ENCODE data around the gene SORBS1. TPM values are rescaled to one million over a fixed set of nuclear protein-coding genes. Genes with fewer than 3 reads are reported as not detected.

Gene SORBS1
- total and polyA plus RNA-seq, 2 experiments from 2014 or later = 0.65 to 1.2 TPM

GRCh38 chr10:95324436-95325268, 236.5 kb downstream of the SORBS1 start:
- Histone ChIP-seq H3K9me3 (ENCODE audit: low read depth) (no peaks in the 10 kb centered on the region), H3K27ac (no peak overlapping the region), H2AFZ (no peak overlapping the region), H3K4me2 (ENCODE audit: unreplicated experiment) (no peak overlapping the region), H3K4me1 (ENCODE audit: insufficient read depth) (no peaks in the 10 kb centered on the region), H3K36me3 (ENCODE audit: low read depth) (no peaks in the 10 kb centered on the region), H4K20me1 (ENCODE audit: insufficient read depth) (no peaks in the 10 kb centered on the region), H3K27me3 (replicated peaks; ENCODE audit: insufficient read depth) (no peaks in the 10 kb centered on the region), H3K9me2 (ENCODE audit: insufficient read depth) (no peaks in the 10 kb centered on the region), H3K4me3 (no peak overlapping the region), H3K9ac (no peak overlapping the region), H3K79me2 (ENCODE audit: insufficient read depth) (no peaks in the 10 kb centered on the region), H3F3A (ENCODE audit: insufficient read depth) (no peaks in the 10 kb centered on the region)
- in situ Hi-C loops (cut with MboI) = no loop called here
- WGBS, 2 experiments (ENCODE audit: low coverage in 1 of 2, low lambda C conversion rate in 2 of 2, missing lambda C conversion rate in 2 of 2) = 88% methylated on average over 11 of the region's 11 CpGs
- DNase-seq = peak; percentile 6
- TF ChIP-seq EZH2 (IDR thresholded peaks at IDR 0.05; ENCODE audit: insufficient read depth, poor library complexity, severe bottlenecking) (no peak), EZH2phosphoT487 (IDR thresholded peaks at IDR 0.05; ENCODE audit: insufficient read depth, low read depth) (no peak)

- TF ChIP-seq EZH2 (IDR thresholded peaks at IDR 0.05; ENCODE audit: insufficient read depth, poor library complexity, severe bottlenecking) = no peak
- no peak for TF ChIP-seq EZH2phosphoT487 (IDR thresholded peaks at IDR 0.05; ENCODE audit: insufficient read depth, low read depth)
- no peak overlapping the region for H3K27ac ChIP-seq
- no peaks in the 10 kb centered on the region for H3K36me3 ChIP-seq (ENCODE audit: low read depth)
- in situ Hi-C loops (cut with MboI) = no loop called here
- H2AFZ ChIP-seq = no peak overlapping the region
- no peak overlapping the region for H3K4me2 ChIP-seq (ENCODE audit: unreplicated experiment)
- no peaks in the 10 kb centered on the region for H3K27me3 ChIP-seq (replicated peaks; ENCODE audit: insufficient read depth)
- H3K9me2 ChIP-seq (ENCODE audit: insufficient read depth) = no peaks in the 10 kb centered on the region
- no peaks in the 10 kb centered on the region for H3K9me3 ChIP-seq (ENCODE audit: low read depth)
- H4K20me1 ChIP-seq (ENCODE audit: insufficient read depth) = no peaks in the 10 kb centered on the region
- H3K4me1 ChIP-seq (ENCODE audit: insufficient read depth) = no peaks in the 10 kb centered on the region
- no peak overlapping the region for H3K4me3 ChIP-seq
- no peak overlapping the region for H3K9ac ChIP-seq
- no peak for DNase-seq
- no peaks in the 10 kb centered on the region for H3K79me2 ChIP-seq (ENCODE audit: insufficient read depth)
- WGBS, 2 experiments (ENCODE audit: low coverage in 1 of 2, low lambda C conversion rate in 2 of 2, missing lambda C conversion rate in 2 of 2) = 77 to 79% methylated on average over 10 of the region's 10 CpGs
- H3F3A ChIP-seq (ENCODE audit: insufficient read depth) = no peaks in the 10 kb centered on the region
Measured at GRCh38 chr10:95321554-95322301, 239.4 kb downstream of the SORBS1 start.

- no peak overlapping the region for H3K27ac ChIP-seq
- no peaks in the 10 kb centered on the region for H3K36me3 ChIP-seq (ENCODE audit: low read depth)
- no peak overlapping the region for H2AFZ ChIP-seq
- no peaks in the 10 kb centered on the region for H3K79me2 ChIP-seq (ENCODE audit: insufficient read depth)
- in situ Hi-C loops (cut with MboI) = no loop called here
- no peak for TF ChIP-seq EZH2phosphoT487 (IDR thresholded peaks at IDR 0.05; ENCODE audit: insufficient read depth, low read depth)
- H3K9me2 ChIP-seq (ENCODE audit: insufficient read depth) = no peaks in the 10 kb centered on the region
- H3K9ac ChIP-seq = no peak overlapping the region
- no peaks in the 10 kb centered on the region for H3F3A ChIP-seq (ENCODE audit: insufficient read depth)
- no peak overlapping the region for H3K4me3 ChIP-seq
- H3K9me3 ChIP-seq (ENCODE audit: low read depth) = no peaks in the 10 kb centered on the region
- no peaks in the 10 kb centered on the region for H3K4me1 ChIP-seq (ENCODE audit: insufficient read depth)
- H3K4me2 ChIP-seq (ENCODE audit: unreplicated experiment) = no peak overlapping the region
- H4K20me1 ChIP-seq (ENCODE audit: insufficient read depth) = no peaks in the 10 kb centered on the region
- H3K27me3 ChIP-seq (replicated peaks; ENCODE audit: insufficient read depth) = no peaks in the 10 kb centered on the region
- DNase-seq = peak; percentile 26
Measured at GRCh38 chr10:95319239-95319638, 241.9 kb downstream of the SORBS1 start.

- Histone ChIP-seq H3K9ac (no peak overlapping the region), H3K36me3 (ENCODE audit: low read depth) (no peaks in the 10 kb centered on the region), H3K4me3 (no peak overlapping the region), H3K27ac (no peak overlapping the region), H3F3A (ENCODE audit: insufficient read depth) (no peaks in the 10 kb centered on the region), H3K9me2 (ENCODE audit: insufficient read depth) (no peaks in the 10 kb centered on the region), H3K79me2 (ENCODE audit: insufficient read depth) (no peaks in the 10 kb centered on the region), H2AFZ (no peak overlapping the region), H3K4me2 (ENCODE audit: unreplicated experiment) (no peak overlapping the region), H3K9me3 (ENCODE audit: low read depth) (no peaks in the 10 kb centered on the region), H3K27me3 (replicated peaks; ENCODE audit: insufficient read depth) (no peaks in the 10 kb centered on the region), H4K20me1 (ENCODE audit: insufficient read depth) (no peaks in the 10 kb centered on the region), H3K4me1 (ENCODE audit: insufficient read depth) (no peaks in the 10 kb centered on the region)
- WGBS, 2 experiments (ENCODE audit: low coverage in 1 of 2, low lambda C conversion rate in 2 of 2, missing lambda C conversion rate in 2 of 2) = 86 to 93% methylated on average over 2 of the region's 2 CpGs
- in situ Hi-C loops (cut with MboI) = no loop called here
- no peak for DNase-seq
- TF ChIP-seq EZH2phosphoT487 (IDR thresholded peaks at IDR 0.05; ENCODE audit: insufficient read depth, low read depth) (no peak), EZH2 (IDR thresholded peaks at IDR 0.05; ENCODE audit: insufficient read depth, poor library complexity, severe bottlenecking) (no peak)
Measured at GRCh38 chr10:95315509-95315908, 245.7 kb downstream of the SORBS1 start.

Data from GM23248 (cell line).